ENCODE data around the gene ACTG1.

Gene ACTG1

DNA sequence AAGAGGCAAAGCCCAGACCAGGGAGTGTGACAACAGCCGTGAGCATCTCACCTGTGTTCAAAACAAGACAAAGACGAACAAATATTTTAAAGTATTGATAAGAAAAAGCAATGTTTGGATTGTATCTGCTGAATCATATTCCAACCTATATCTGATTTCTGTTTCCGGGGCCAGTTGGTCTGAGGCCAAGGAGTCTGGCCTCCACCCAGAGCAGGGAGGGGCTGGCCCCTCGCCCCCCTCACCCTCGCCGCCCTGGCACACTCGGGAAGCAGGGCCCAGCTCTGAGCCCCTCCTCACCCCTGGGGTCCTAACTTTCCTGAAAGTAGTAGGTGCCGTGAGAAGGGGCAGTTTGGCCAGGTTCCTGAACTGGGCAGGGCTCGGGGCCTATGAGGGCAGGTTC is 48.0 kb downstream of the ACTG1 start:
- DNase-seq (ENCODE audit: low read depth, low spot score), result no peak

DNA sequence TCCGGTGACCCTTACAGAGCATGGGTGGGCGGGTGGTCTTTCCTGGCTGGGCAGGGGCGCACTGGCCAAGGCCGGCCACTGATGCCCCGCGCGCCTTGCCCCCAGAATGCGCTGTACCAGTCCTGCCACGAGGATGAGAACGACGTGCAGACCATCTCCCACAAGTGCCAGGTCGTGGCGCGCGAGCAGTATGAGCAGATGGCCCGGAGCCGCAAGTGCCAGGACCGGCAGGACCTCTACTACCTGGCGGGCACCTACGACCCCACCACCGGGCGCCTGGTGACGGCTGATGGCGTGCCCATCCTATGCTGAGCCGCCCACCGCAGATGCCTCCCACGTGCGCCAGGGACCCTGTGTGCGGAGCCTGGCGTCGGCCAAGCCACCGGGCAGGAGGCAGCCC is 49.1 kb downstream of the ACTG1 start:
- no peak for DNase-seq (ENCODE audit: low read depth, low spot score)

DNA sequence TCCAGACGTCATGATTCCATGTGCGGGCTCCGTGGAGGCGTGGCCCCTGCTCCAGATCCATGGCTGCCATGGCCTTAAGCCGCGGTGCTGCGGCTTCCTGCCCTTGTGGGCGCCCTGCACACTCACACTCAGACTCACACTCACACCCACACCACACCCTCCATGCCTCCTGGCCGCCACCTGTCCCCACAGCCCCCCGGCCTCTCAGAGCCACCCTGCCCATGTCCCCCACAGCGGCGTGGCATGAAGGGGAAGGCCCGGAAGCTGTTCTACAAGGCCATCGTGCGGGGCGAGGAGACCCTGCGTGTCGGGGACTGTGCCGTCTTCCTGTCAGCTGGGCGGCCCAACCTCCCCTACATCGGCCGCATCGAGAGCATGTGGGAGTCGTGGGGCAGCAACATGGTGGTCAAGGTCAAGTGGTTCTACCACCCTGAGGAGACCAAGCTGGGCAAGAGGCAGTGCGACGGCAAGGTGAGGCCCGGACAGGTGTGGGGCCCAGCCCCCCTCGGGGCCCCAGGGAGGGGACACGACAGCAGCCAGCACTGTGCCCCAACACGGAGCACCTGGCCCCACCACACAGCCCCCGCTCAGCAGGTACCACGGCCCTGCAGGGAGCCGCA is 50.0 kb downstream of the ACTG1 start:
- DNase-seq (ENCODE audit: low read depth, low spot score), result no peak

DNA sequence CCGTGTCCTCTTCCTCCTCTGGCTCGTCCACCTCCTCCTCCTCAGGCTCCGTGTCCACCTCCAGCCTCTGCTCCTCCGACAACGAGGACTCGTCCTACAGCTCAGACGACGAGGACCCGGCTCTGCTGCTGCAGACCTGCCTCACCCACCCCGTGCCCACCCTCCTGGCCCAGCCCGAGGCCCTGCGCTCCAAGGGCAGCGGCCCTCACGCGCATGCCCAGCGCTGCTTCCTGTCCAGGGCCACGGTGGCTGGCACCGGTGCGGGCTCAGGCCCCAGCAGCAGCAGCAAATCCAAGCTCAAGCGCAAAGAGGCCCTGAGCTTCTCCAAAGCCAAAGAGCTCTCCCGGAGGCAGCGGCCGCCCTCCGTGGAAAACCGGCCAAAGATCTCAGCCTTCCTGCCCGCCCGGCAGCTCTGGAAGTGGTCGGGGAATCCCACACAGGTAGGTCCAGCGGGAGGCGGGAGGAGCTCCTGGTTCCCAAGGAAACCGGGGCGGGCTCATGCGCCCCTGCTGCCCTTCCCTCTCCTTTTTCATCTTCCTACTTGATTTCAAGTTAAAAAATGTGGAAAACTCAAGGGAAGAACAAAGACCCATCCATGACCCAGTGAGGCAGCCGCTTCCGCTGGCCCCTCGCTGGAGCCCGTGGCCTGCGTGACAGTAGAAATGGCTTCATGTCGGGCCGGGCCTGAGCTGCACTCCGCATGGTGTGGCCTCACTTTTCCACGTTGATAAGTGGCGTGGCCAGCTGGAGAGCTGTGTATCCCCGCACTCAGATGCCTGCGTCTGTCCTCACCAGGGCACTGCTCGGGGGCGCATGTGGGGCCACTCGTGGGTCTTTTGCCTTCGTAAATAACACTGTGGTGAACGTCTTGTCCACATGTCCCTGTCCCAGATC is 50.7 kb downstream of the ACTG1 start:
- DNase-seq (ENCODE audit: low read depth, low spot score), result no peak

DNA sequence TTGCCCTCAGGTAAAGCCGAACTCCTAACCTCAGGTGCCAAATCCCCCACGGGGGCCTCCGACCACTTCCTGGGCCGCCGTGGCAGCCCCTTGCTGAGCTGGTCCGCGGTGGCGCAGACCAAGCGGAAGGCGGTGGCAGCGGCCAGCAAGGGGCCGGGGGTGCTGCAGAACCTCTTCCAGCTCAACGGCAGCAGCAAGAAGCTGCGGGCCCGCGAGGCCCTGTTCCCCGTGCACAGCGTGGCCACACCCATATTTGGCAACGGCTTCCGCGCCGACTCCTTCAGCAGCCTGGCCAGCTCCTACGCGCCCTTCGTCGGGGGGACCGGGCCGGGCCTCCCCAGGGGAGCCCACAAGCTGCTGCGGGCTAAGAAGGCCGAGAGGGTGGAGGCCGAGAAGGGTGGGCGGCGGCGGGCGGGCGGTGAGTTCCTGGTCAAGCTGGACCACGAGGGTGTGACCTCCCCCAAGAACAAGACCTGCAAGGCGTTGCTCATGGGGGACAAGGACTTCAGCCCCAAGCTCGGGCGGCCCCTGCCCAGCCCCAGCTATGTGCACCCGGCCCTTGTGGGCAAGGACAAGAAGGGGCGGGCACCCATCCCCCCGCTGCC is 51.6 kb downstream of the ACTG1 start:
- no peak for DNase-seq (ENCODE audit: low read depth, low spot score)
